HepG2 (cell line): Measurements from ENCODE around the gene NCS1. TPM values are rescaled to one million over a fixed set of nuclear protein-coding genes. Genes with fewer than 3 reads are reported as not detected.

Source experiments
- ARNT ChIP-seq: fragments of 450-650 bp; IDR thresholded peaks from 2 replicates; pipeline ENCODE4 v1.6.1; 2017
- DPF2 ChIP-seq: sonication (generic); formaldehyde crosslinking; IDR thresholded peaks from 2 replicates; pipeline ENCODE4 v1.4.0; 2020; ENCODE audit warnings: mild to moderate bottlenecking, low read depth, missing genetic modification reagents, borderline replicate concordance
- ERF ChIP-seq: IDR thresholded peaks from 2 replicates; pipeline ENCODE4 v1.6.1; 2018; ENCODE audit warnings: missing biosample characterization, missing genetic modification reagents
- GABPB1 ChIP-seq: IDR thresholded peaks from 2 replicates; pipeline ENCODE4 v1.6.1; 2016; ENCODE audit warnings: mild to moderate bottlenecking, missing genetic modification reagents, moderate library complexity, missing compliant biosample characterization
- HMG20A ChIP-seq: IDR thresholded peaks from 2 replicates; pipeline ENCODE4 v1.6.1; 2016; ENCODE audit warnings: borderline replicate concordance
- HNF4A ChIP-seq: sonication (generic); formaldehyde crosslinking; IDR thresholded peaks from 2 replicates; pipeline ENCODE4 v1.4.0; 2020; ENCODE audit warnings: missing genetic modification reagents
- JUN ChIP-seq: sonication (generic); formaldehyde crosslinking; IDR thresholded peaks from 2 replicates; pipeline ENCODE4 v1.4.0; 2020; ENCODE audit warnings: mild to moderate bottlenecking, missing genetic modification reagents
- KDM3A ChIP-seq: IDR thresholded peaks from 2 replicates; pipeline ENCODE4 v1.6.1; 2018; ENCODE audit warnings: low read depth, missing compliant biosample characterization
- MLLT10 ChIP-seq: sonication (generic); formaldehyde crosslinking; IDR thresholded peaks from 2 replicates; pipeline ENCODE4 v1.4.0; 2020; ENCODE audit warnings: missing genetic modification reagents
- MYC ChIP-seq: sonication (generic); formaldehyde crosslinking; IDR thresholded peaks from 2 replicates; pipeline ENCODE4 v1.9.0; 2021; ENCODE audit warnings: missing genetic modification reagents, borderline replicate concordance
- NFIC ChIP-seq: IDR thresholded peaks from 2 replicates; pipeline ENCODE4 v1.6.1; 2012; ENCODE audit warnings: mild to moderate bottlenecking, low read length, inconsistent platforms
- RBFOX2 ChIP-seq: fragments of 200-400 bp; formaldehyde crosslinking; IDR thresholded peaks from 2 replicates; pipeline ENCODE4 v1.6.1; 2017; ENCODE audit warnings: low read depth, mild to moderate bottlenecking, low read length
- RXRA ChIP-seq: sonication (generic); formaldehyde crosslinking; IDR thresholded peaks from 2 replicates; pipeline ENCODE4 v1.5.1; 2020; ENCODE audit warnings: missing genetic modification reagents
- RXRB ChIP-seq: IDR thresholded peaks from 2 replicates; pipeline ENCODE4 v1.6.1; 2016; ENCODE audit warnings: borderline replicate concordance, missing genetic modification reagents, missing compliant biosample characterization
- SMARCC2 ChIP-seq: fragments of 450-650 bp; IDR thresholded peaks from 2 replicates; pipeline ENCODE4 v1.6.1; 2017; ENCODE audit warnings: antibody characterized with exemption, mild to moderate bottlenecking
- TBL1XR1 ChIP-seq: fragments of 150-350 bp; IDR thresholded peaks from 2 replicates; pipeline ENCODE4 v1.6.1; 2014; ENCODE audit warnings: borderline replicate concordance, low read length; ENCODE audit not compliant: partially characterized antibody
- ZC3H13 ChIP-seq: sonication (generic); formaldehyde crosslinking; IDR thresholded peaks from 2 replicates; pipeline ENCODE4 v1.8.1; 2023; ENCODE audit warnings: mild to moderate bottlenecking, missing genetic modification reagents, moderate library complexity
- ZFP41 ChIP-seq: sonication (generic); formaldehyde crosslinking; IDR thresholded peaks from 2 replicates; pipeline ENCODE4 v1.4.0; 2020; ENCODE audit warnings: mild to moderate bottlenecking, missing genetic modification reagents, borderline replicate concordance
- ZFP91 ChIP-seq: sonication (generic); formaldehyde crosslinking; IDR thresholded peaks from 2 replicates; pipeline ENCODE4 v1.9.0; 2022; ENCODE audit warnings: missing genetic modification reagents, mild to moderate bottlenecking, borderline replicate concordance
- ZNF17 ChIP-seq: sonication (generic); formaldehyde crosslinking; IDR thresholded peaks from 2 replicates; pipeline ENCODE4 v1.5.0; 2020; ENCODE audit warnings: mild to moderate bottlenecking, missing genetic modification reagents
- ZNF326 ChIP-seq: sonication (generic); formaldehyde crosslinking; IDR thresholded peaks from 2 replicates; pipeline ENCODE4 v1.4.0; 2020; ENCODE audit warnings: missing genetic modification reagents, borderline replicate concordance
- ZNF331 ChIP-seq: sonication (generic); formaldehyde crosslinking; IDR thresholded peaks from 2 replicates; pipeline ENCODE4 v1.4.0; 2020; ENCODE audit warnings: missing genetic modification reagents
- ZNF7 ChIP-seq: IDR thresholded peaks from 2 replicates; pipeline ENCODE4 v1.6.1; 2016; ENCODE audit warnings: missing biosample characterization, missing genetic modification reagents
- ZNF761 ChIP-seq: sonication (generic); formaldehyde crosslinking; conservative IDR thresholded peaks from 2 replicates; pipeline ENCODE4 v1.4.0; 2020; ENCODE audit warnings: mild to moderate bottlenecking, missing genetic modification reagents
- ZNF784 ChIP-seq: sonication (generic); formaldehyde crosslinking; IDR thresholded peaks from 2 replicates; pipeline ENCODE4 v1.5.1; 2020; ENCODE audit warnings: missing genetic modification reagents, mild to moderate bottlenecking, borderline replicate concordance
- ZNF800 ChIP-seq: sonication (generic); formaldehyde crosslinking; IDR thresholded peaks from 2 replicates; pipeline ENCODE4 v1.4.0; 2020; ENCODE audit warnings: missing genetic modification reagents
- polyA plus RNA-seq, 8 experiments: library from polyadenylated mRNA; depleted of rRNA in 3 of 8; stranded (reverse) in 7 of 8; unstranded in 1 of 8; fragments of >200 nt; fragmentation: Illumina TruSeq in 4 of 8; extraction: Trizol in 4 of 8; gene quantifications; 2 replicates each; pipeline versions ENCODE4 v1.2.1 to v1.2.3, GENCODE V29; 2011 to 2016; ENCODE audit warnings: low read depth in 4 of 8, missing spikeins in 1 of 8, mixed read lengths in 1 of 8; ENCODE audit not compliant: insufficient read depth in 1 of 8
- total RNA-seq, 5 experiments: library from RNA; depleted of rRNA; stranded (reverse); fragments of >200 nt; fragmentation: Illumina TruSeq; extraction: Trizol; gene quantifications; 2 replicates each; pipeline ENCODE4 v1.2.3, GENCODE V29; 2016; ENCODE audit warnings: low read depth in 1 of 5

The NCS1 gene
- total and polyA plus RNA-seq, 2 of the 13 experiments (the other 11 are each of a cell fraction or from before 2014, with no cell fraction given): 4.7 to 6.1 TPM

DNA sequence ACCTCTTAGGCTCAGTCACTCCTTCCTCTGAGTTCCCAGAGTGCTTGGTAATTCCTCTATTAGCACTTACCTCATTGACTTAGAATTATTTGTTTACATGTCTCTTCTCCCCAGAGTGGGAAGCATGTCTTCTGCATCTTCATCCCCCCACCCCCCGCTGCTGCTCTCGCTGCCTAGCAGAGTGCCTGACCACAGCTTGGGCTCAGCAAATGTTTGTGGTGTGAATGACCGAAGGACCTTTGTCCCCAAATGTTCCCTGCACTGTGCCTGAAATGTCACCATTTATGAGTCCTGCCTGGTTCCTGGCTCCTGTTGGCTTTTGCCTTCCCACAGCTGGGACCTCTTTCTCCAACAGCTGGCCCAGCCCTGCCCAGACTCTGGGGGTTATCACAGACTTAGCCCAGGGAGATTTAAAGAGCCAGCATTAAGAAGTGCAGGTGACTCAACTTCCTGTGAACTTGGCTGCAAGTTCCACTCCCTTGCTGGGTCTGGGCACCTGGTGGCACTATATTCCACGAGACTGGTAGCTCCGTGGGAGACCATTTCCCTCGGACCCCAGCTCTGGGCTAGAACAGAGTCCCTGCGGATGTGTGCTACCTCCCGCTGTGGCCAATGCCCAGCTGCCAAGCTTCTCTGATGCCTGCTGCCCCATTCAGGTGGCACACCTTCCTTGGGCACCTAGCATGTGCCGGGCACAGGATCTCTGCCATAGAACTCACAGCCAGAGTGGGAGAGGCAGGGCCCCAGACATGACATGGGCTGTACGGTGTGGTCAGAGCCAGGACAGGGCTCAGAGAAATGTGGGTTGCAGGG is 91.6 kb downstream of the NCS1 start (continued):
- TF ChIP-seq ZNF800 (CRISPR knock-in tag) (0 out of 2 replicates have a peak, but pooled peaks have one; percentile 3), KDM3A (CRISPR knock-in tag) (no peak), ARNT (no peak), ZNF7 (CRISPR knock-in tag) (peak; percentile 49; the same call in 1 of the 2 replicates), GABPB1 (CRISPR knock-in tag) (no peak), TBL1XR1 (no peak), ZNF761 (no peak), ZC3H13 (CRISPR knock-in tag) (no peak), ZFP91 (CRISPR knock-in tag) (peak; percentile 32; the same call in 1 of the 2 replicates), MLLT10 (no peak), MYC (CRISPR knock-in tag) (no peak), SMARCC2 (no peak), ZFP41 (no peak), ZNF17 (CRISPR knock-in tag) (no peak), ZNF784 (CRISPR knock-in tag) (no peak), HNF4A (CRISPR knock-in tag) (peak; percentile 57; the same call in 1 of the 2 replicates), HMG20A (CRISPR knock-in tag) (no peak), NFIC (no peak), RBFOX2 (no peak), ZNF326 (CRISPR knock-in tag) (no peak), RXRB (peak; percentile 39; the same call in 1 of the 2 replicates), ERF (CRISPR knock-in tag) (no peak), JUN (CRISPR knock-in tag) (no peak), ZNF331 (CRISPR knock-in tag) (peak; percentile 99), RXRA (peak; percentile 25; the same call in 1 of the 2 replicates), DPF2 (CRISPR knock-in tag) (no peak)
